GM21737 (cell line): ENCODE data around the gene SECISBP2.

ENCODE experiments used
- ATAC-seq: cut with Tn5 transposase; IDR thresholded peaks from one replicate; pipeline ENCODE4 v1.9.1; 2021; ENCODE audit warnings: mild to moderate bottlenecking, moderate library complexity; ENCODE audit not compliant: unreplicated experiment

Gene SECISBP2

GRCh38 chr9:89380437-89381307, 62.4 kb downstream of the SECISBP2 start:
- no peak for ATAC-seq

GRCh38 chr9:89381308-89381609, 63.0 kb downstream of the SECISBP2 start:
- ATAC-seq = no peak

- no peak for ATAC-seq
These were observed 64.0 kb downstream of the SECISBP2 start for GRCh38 chr9:89382026-89382986.

GRCh38 chr9:89383030-89383720, 64.9 kb downstream of the SECISBP2 start:
- no peak for ATAC-seq

GRCh38 chr9:89383721-89384300, 65.5 kb downstream of the SECISBP2 start:
- no peak for ATAC-seq

- no peak for ATAC-seq
These were observed 66.5 kb downstream of the SECISBP2 start for GRCh38 chr9:89384783-89385182.

GRCh38 chr9:89386206-89386605, 67.9 kb downstream of the SECISBP2 start:
- no peak for ATAC-seq

- no peak for ATAC-seq
These were observed 68.5 kb downstream of the SECISBP2 start for GRCh38 chr9:89386797-89387196.

- no peak for ATAC-seq
These were observed 69.0 kb downstream of the SECISBP2 start for GRCh38 chr9:89387197-89387849.

- no peak for ATAC-seq
These were observed 70.0 kb downstream of the SECISBP2 start for GRCh38 chr9:89388084-89388867.

GRCh38 chr9:89388868-89389177, 70.5 kb downstream of the SECISBP2 start:
- no peak for ATAC-seq

GRCh38 chr9:89390068-89390555, 71.8 kb downstream of the SECISBP2 start:
- no peak for ATAC-seq

- no peak for ATAC-seq
These were observed 72.3 kb downstream of the SECISBP2 start for GRCh38 chr9:89390578-89391116.

- no peak for ATAC-seq
These were observed 73.3 kb downstream of the SECISBP2 start for GRCh38 chr9:89391585-89391984.

GRCh38 chr9:89394412-89394811, 76.1 kb downstream of the SECISBP2 start:
- ATAC-seq = no peak

- no peak for ATAC-seq
These were observed 77.8 kb downstream of the SECISBP2 start for GRCh38 chr9:89395931-89396710.

GRCh38 chr9:89397471-89397870, 79.2 kb downstream of the SECISBP2 start:
- ATAC-seq = no peak

- no peak for ATAC-seq
These were observed 80.3 kb downstream of the SECISBP2 start for GRCh38 chr9:89398621-89399020.
